HUES64 (cell line): ENCODE results near the gene VPS9D1.
A peak's percentile ranks its signal among the peaks of the same experiment; 100 is the strongest.
"Not testable (repeated sequence)": the region's sequence is repeated elsewhere in the genome, so short reads cannot be mapped to it uniquely, and the experiment has no call there.

Experiments
- H3K27ac ChIP-seq: 2 replicates; pipeline ENCODE4 v1.7.0; 2013; ENCODE audit warnings: low read depth, low read length, inconsistent platforms
- H3K27me3 ChIP-seq: 2 replicates; pipeline ENCODE4 v1.6.1; 2013; ENCODE audit warnings: mild to moderate bottlenecking, low read length; ENCODE audit not compliant: insufficient read depth
- H3K36me3 ChIP-seq: 2 replicates; pipeline ENCODE4 v1.6.1; 2013; ENCODE audit warnings: mild to moderate bottlenecking, low read length; ENCODE audit not compliant: insufficient read depth
- H3K4me1 ChIP-seq: 2 replicates; pipeline ENCODE4 v1.6.1; 2013; ENCODE audit warnings: mild to moderate bottlenecking, low read length, moderate library complexity; ENCODE audit not compliant: insufficient read depth
- H3K4me3 ChIP-seq: 2 replicates; pipeline ENCODE4 v1.5.1; 2013; ENCODE audit warnings: mild to moderate bottlenecking, low read length, moderate library complexity
- H3K9ac ChIP-seq: 2 replicates; pipeline ENCODE4 v1.6.1; 2013; ENCODE audit warnings: mild to moderate bottlenecking, low read depth, low read length
- H3K9me3 ChIP-seq: 2 replicates; pipeline ENCODE4 v1.6.1; 2013; ENCODE audit warnings: low read depth, low read length; ENCODE audit not compliant: insufficient read depth
- WGBS: fragments of 150-250, 120-280 bp; methylation state at CpG from one replicate; pipeline ENCODE4 v1.1.7; 2013; ENCODE audit warnings: missing lambda C conversion rate; 5-methylcytosine and 5-hydroxymethylcytosine counted together

VPS9D1 gene

GRCh38 chr16:89706518-89707260 lies 14.0 kb downstream of the VPS9D1 start:
- peaks cover 3% of the 10 kb centered on the region; the same call in 1 of the 2 replicates for H3K27me3 ChIP-seq
- H3K27ac ChIP-seq = no peak overlapping the region
- peaks cover 7% of the 10 kb centered on the region; the same call in 1 of the 2 replicates for H3K4me1 ChIP-seq
- no peaks in the 10 kb centered on the region for H3K9me3 ChIP-seq
- WGBS = 93% methylated on average over 14 of the region's 14 CpGs
- no peak overlapping the region; the same call in 1 of the 2 replicates for H3K9ac ChIP-seq
- no peak overlapping the region for H3K4me3 ChIP-seq
- H3K36me3 ChIP-seq = no peaks in the 10 kb centered on the region

GRCh38 chr16:89705006-89705405 lies 15.7 kb downstream of the VPS9D1 start:
- no peak overlapping the region for H3K9ac ChIP-seq
- H3K9me3 ChIP-seq = no peaks in the 10 kb centered on the region
- no peak overlapping the region for H3K27ac ChIP-seq
- H3K27me3 ChIP-seq = peaks cover 3% of the 10 kb centered on the region; the same call in 1 of the 2 replicates
- H3K36me3 ChIP-seq = no peaks in the 10 kb centered on the region
- WGBS = 94% methylated on average over 14 of the region's 15 CpGs
- no peak overlapping the region for H3K4me3 ChIP-seq
- H3K4me1 ChIP-seq = peaks cover 10% of the 10 kb centered on the region; the same call in 1 of the 2 replicates

- 89% methylated on average over 13 of the region's 13 CpGs for WGBS
- Histone ChIP-seq H3K27me3 (peaks cover 3% of the 10 kb centered on the region; the same call in 1 of the 2 replicates), H3K9ac (no peak overlapping the region), H3K36me3 (0 out of 2 replicates have a peak, but pooled peaks cover under 1% of the 10 kb centered on the region), H3K4me3 (no peak overlapping the region), H3K4me1 (peaks cover 10% of the 10 kb centered on the region; the same call in 1 of the 2 replicates), H3K27ac (no peak overlapping the region), H3K9me3 (no peaks in the 10 kb centered on the region)
Measured at GRCh38 chr16:89704281-89704680, 16.4 kb downstream of the VPS9D1 start.

- H3K9ac ChIP-seq = peak within 1 kb of the TSS; percentile 54
- peaks cover 15% of the 10 kb centered on the region; the same call in 1 of the 2 replicates for H3K36me3 ChIP-seq
- H3K4me3 ChIP-seq = peak within 1 kb of the TSS; percentile 87
- H3K4me1 ChIP-seq = peaks cover 6% of the 10 kb centered on the region; the same call in 1 of the 2 replicates
- peak within 1 kb of the TSS; percentile 74; the same call in 1 of the 2 replicates for H3K27ac ChIP-seq
- H3K9me3 ChIP-seq = no peaks in the 10 kb centered on the region
- peaks cover 3% of the 10 kb centered on the region; the same call in 1 of the 2 replicates for H3K27me3 ChIP-seq
- under 1% methylated on average over 97 of the region's 97 CpGs for WGBS
Measured at GRCh38 chr16:89701425-89702406, 19.0 kb downstream of the VPS9D1 start, which contains the start of gene SPATA2L. Gene SPATA2L (minus strand): TSS chr16:89701705. CDS start chr16:89701232, 473 bp downstream.

- H3K36me3 ChIP-seq = peaks cover 19% of the 10 kb centered on the region; the same call in 1 of the 2 replicates
- H3K27ac ChIP-seq = peak overlapping the region; percentile 74; the same call in 1 of the 2 replicates
- peak overlapping the region; percentile 54 for H3K9ac ChIP-seq
- no peaks in the 10 kb centered on the region for H3K9me3 ChIP-seq
- H3K4me1 ChIP-seq = peaks cover 6% of the 10 kb centered on the region; the same call in 1 of the 2 replicates
- 3% methylated on average over 78 of the region's 78 CpGs for WGBS
- peaks cover 3% of the 10 kb centered on the region; the same call in 1 of the 2 replicates for H3K27me3 ChIP-seq
- H3K4me3 ChIP-seq = peak overlapping the region; percentile 87
Measured at GRCh38 chr16:89700649-89701424, 19.9 kb downstream of the VPS9D1 start.

GRCh38 chr16:89700100-89700648 lies 20.5 kb downstream of the VPS9D1 start:
- H3K9ac ChIP-seq = peak overlapping the region; percentile 54

GRCh38 chr16:89699629-89700099 lies 21.0 kb downstream of the VPS9D1 start:
- Histone ChIP-seq H3K9ac (peak overlapping the region; percentile 39; the same call in 1 of the 2 replicates), H3K36me3 (peaks cover 28% of the 10 kb centered on the region; the same call in 1 of the 2 replicates), H3K27ac (peak overlapping the region; percentile 77; the same call in 1 of the 2 replicates), H3K4me3 (peak overlapping the region; percentile 42)
- H3K4me1 ChIP-seq, H3K9me3 ChIP-seq, H3K27me3 ChIP-seq: not testable (repeated sequence)
- WGBS = 71% methylated on average over 18 of the region's 18 CpGs

More at GRCh38 chr16:89700100-89700648, 20.5 kb downstream of the VPS9D1 start:
- peaks cover 6% of the 10 kb centered on the region; the same call in 1 of the 2 replicates for H3K4me1 ChIP-seq
- 1% methylated on average over 30 of the region's 30 CpGs for WGBS
- H3K36me3 ChIP-seq = peaks cover 25% of the 10 kb centered on the region; the same call in 1 of the 2 replicates
- peak overlapping the region; percentile 87 for H3K4me3 ChIP-seq
- peak overlapping the region; percentile 77; the same call in 1 of the 2 replicates for H3K27ac ChIP-seq
- H3K27me3 ChIP-seq = peaks cover 3% of the 10 kb centered on the region; the same call in 1 of the 2 replicates
- H3K9me3 ChIP-seq = no peaks in the 10 kb centered on the region

- H3K9me3 ChIP-seq, H3K27ac ChIP-seq, H3K9ac ChIP-seq, H3K27me3 ChIP-seq, H3K4me1 ChIP-seq, H3K4me3 ChIP-seq: not testable (repeated sequence)
- 98% methylated on average over 14 of the region's 14 CpGs for WGBS
- H3K36me3 ChIP-seq = peaks cover 35% of the 10 kb centered on the region
Measured at GRCh38 chr16:89698717-89699116, 22.0 kb downstream of the VPS9D1 start.

GRCh38 chr16:89697616-89698331 lies 22.9 kb downstream of the VPS9D1 start:
- Histone ChIP-seq H3K27ac (no peak overlapping the region), H3K36me3 (peaks cover 43% of the 10 kb centered on the region), H3K4me3 (no peak overlapping the region)

More at GRCh38 chr16:89697616-89698331, 22.9 kb downstream of the VPS9D1 start:
- Histone ChIP-seq H3K4me1 (peaks cover 6% of the 10 kb centered on the region; the same call in 1 of the 2 replicates), H3K9ac (no peak overlapping the region), H3K27me3 (no peaks in the 10 kb centered on the region), H3K9me3 (no peaks in the 10 kb centered on the region)
- 94% methylated on average over 32 of the region's 32 CpGs for whole genome bisulfite sequencing
